HEK293T (cell line): ENCODE results near the gene CREB1.

Experiments used
- CTCF ChIA-PET: fragments of 350-600 bp; formaldehyde crosslinking; extraction: SDS; loops from one replicate; lab custom pipeline; 2021; ENCODE audit warnings: antibody characterized with exemption, inconsistent platforms; lab: Yijun Ruan, JAX
- POLR2A ChIA-PET: fragments of 350-600 bp; formaldehyde crosslinking; extraction: SDS; loops from one replicate; lab custom pipeline; 2020; ENCODE audit warnings: antibody characterized with exemption, inconsistent platforms; lab: Yijun Ruan, JAX
- DNase-seq: peaks from one replicate; pipeline ENCODE4 v3.0.0; 2012; ENCODE audit warnings: mixed read lengths; ENCODE audit errors: extremely low spot score
- ARNT ChIP-seq: fragments of 450-650 bp; IDR thresholded peaks from 2 replicates; pipeline ENCODE4 v1.6.1; 2017; ENCODE audit warnings: mild to moderate bottlenecking
- BHLHE40 ChIP-seq: fragments of 450-650 bp; IDR thresholded peaks from 2 replicates; pipeline ENCODE4 v1.6.1; 2016; ENCODE audit warnings: mild to moderate bottlenecking, moderate library complexity, borderline replicate concordance
- CTBP1 ChIP-seq: fragments of 450-650 bp; IDR thresholded peaks from 2 replicates; pipeline ENCODE4 v1.6.1; 2016; ENCODE audit warnings: borderline replicate concordance
- ELF4 ChIP-seq: fragments of 450-650 bp; IDR thresholded peaks from 2 replicates; pipeline ENCODE4 v1.6.1; 2017; ENCODE audit warnings: antibody characterized with exemption
- FOXA1 ChIP-seq: fragments of 450-650 bp; IDR thresholded peaks from 2 replicates; pipeline ENCODE4 v1.6.1; 2016; ENCODE audit warnings: mild to moderate bottlenecking
- FOXK2 ChIP-seq: fragments of 450-650 bp; IDR thresholded peaks from 2 replicates; pipeline ENCODE4 v1.6.1; 2016; ENCODE audit warnings: mild to moderate bottlenecking
- FOXM1 ChIP-seq: fragments of 450-650 bp; IDR thresholded peaks from 2 replicates; pipeline ENCODE4 v1.6.1; 2017; ENCODE audit warnings: mild to moderate bottlenecking, borderline replicate concordance
- HDGF ChIP-seq: fragments of 450-650 bp; IDR thresholded peaks from 2 replicates; pipeline ENCODE4 v1.6.1; 2017; ENCODE audit warnings: antibody characterized with exemption, borderline replicate concordance
- L3MBTL2 ChIP-seq: fragments of 450-650 bp; conservative IDR thresholded peaks from 2 replicates; pipeline ENCODE4 v1.6.1; 2016; ENCODE audit warnings: mild to moderate bottlenecking
- LEF1 ChIP-seq: fragments of 450-650 bp; IDR thresholded peaks from 2 replicates; pipeline ENCODE4 v1.6.1; 2017; ENCODE audit warnings: mild to moderate bottlenecking, borderline replicate concordance
- NFRKB ChIP-seq: fragments of 450-650 bp; IDR thresholded peaks from 2 replicates; pipeline ENCODE4 v1.6.1; 2016; ENCODE audit warnings: mild to moderate bottlenecking, moderate library complexity
- SP1 ChIP-seq: fragments of 450-650 bp; IDR thresholded peaks from 2 replicates; pipeline ENCODE4 v1.6.1; 2017
- SUZ12 ChIP-seq: fragments of 450-650 bp; IDR thresholded peaks from 2 replicates; pipeline ENCODE4 v1.6.1; 2016; ENCODE audit warnings: mild to moderate bottlenecking
- TARDBP ChIP-seq: fragments of 450-650 bp; IDR thresholded peaks from 2 replicates; pipeline ENCODE4 v1.6.1; 2016
- ZNF384 ChIP-seq: fragments of 450-650 bp; IDR thresholded peaks from 2 replicates; pipeline ENCODE4 v1.6.1; 2016
- TF ChIP-seq, protein P1 (sequence below): fragments of 450-650 bp; IDR thresholded peaks from 2 replicates; pipeline ENCODE4 v1.6.1; 2016

CREB1 gene

GRCh38 chr2:207505728-207506127 is 24.0 kb upstream of the CREB1 start:
- ChIA-PET POLR2A (no interaction called here), CTCF (no interaction called here)
- no peak for DNase-seq
- no peak for TF ChIP-seq CTBP1
- no peak for TF ChIP-seq LEF1
- TF ChIP-seq HDGF, result no peak
- no peak for TF ChIP-seq FOXK2
- TF ChIP-seq L3MBTL2, result no peak
- TF ChIP-seq SUZ12, result no peak
- no peak for TF ChIP-seq ELF4
- no peak for TF ChIP-seq BHLHE40

DNA sequence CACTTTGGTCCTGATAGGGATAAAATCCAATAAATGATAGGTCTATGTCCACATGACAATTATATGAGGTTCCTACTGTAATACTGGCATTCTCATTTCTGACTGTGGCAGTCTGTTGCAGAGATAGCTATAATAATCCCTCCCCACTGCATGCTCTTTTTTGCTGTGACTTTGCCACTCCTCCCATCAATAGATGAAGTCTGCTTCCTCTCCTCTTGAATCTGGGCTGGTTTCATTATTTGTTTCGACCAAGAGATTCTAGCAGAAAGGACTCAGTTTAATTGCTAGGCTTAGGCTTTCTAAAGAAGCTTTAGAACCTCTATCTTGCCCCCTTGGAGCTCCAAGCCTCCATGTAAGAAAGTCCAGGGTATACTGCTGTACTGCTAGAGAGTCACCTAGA is 23.3 kb upstream of the CREB1 start:
- POLR2A ChIA-PET, result no interaction called here
- DNase-seq, result no peak
- CTCF ChIA-PET, result no interaction called here
- no peak for TF ChIP-seq NFRKB
- TF ChIP-seq BHLHE40, result no peak
- TF ChIP-seq CTBP1, result no peak
- no peak for TF ChIP-seq SUZ12
- no peak for TF ChIP-seq ELF4
- no peak for TF ChIP-seq FOXA1
- TF ChIP-seq FOXK2, result no peak
- TF ChIP-seq ARNT, result no peak
- no peak for TF ChIP-seq ZNF384
- TF ChIP-seq HDGF, result no peak
- TF ChIP-seq, protein P1, sequence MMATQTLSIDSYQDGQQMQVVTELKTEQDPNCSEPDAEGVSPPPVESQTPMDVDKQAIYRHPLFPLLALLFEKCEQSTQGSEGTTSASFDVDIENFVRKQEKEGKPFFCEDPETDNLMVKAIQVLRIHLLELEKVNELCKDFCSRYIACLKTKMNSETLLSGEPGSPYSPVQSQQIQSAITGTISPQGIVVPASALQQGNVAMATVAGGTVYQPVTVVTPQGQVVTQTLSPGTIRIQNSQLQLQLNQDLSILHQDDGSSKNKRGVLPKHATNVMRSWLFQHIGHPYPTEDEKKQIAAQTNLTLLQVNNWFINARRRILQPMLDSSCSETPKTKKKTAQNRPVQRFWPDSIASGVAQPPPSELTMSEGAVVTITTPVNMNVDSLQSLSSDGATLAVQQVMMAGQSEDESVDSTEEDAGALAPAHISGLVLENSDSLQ, result no peak
- TF ChIP-seq L3MBTL2, result no peak
- TF ChIP-seq TARDBP, result no peak
- TF ChIP-seq LEF1, result no peak
- TF ChIP-seq FOXM1, result no peak
- TF ChIP-seq SP1, result no peak

DNA sequence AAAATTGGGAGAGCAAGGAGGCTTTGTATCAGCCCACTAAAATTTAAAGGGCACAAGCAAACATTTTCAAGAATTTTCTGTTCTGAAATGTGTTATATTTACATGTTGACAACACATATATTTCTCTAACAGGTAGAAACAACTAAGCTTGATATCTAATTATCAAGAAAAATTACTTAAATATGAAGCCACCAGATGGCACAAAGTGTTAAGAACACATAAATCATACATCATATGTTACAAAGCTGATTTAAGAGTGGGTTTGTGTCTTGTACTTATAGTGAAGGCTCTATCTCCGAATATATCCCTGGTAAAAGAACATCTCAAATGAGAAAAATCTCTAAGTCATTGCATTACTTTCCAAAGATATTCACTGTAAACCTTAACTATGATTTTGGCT is 19.6 kb upstream of the CREB1 start:
- POLR2A ChIA-PET, result no interaction called here
- no peak for DNase-seq
- TF ChIP-seq HDGF, result no peak
- no peak for TF ChIP-seq TARDBP
- no peak for TF ChIP-seq CTBP1
- TF ChIP-seq, protein P1, result no peak
- no peak for TF ChIP-seq ZNF384
- no peak for TF ChIP-seq SUZ12
- TF ChIP-seq ELF4, result no peak
- TF ChIP-seq FOXM1, result no peak
- TF ChIP-seq LEF1, result no peak
- TF ChIP-seq NFRKB, result no peak
- CTCF ChIA-PET, result no interaction called here

DNA sequence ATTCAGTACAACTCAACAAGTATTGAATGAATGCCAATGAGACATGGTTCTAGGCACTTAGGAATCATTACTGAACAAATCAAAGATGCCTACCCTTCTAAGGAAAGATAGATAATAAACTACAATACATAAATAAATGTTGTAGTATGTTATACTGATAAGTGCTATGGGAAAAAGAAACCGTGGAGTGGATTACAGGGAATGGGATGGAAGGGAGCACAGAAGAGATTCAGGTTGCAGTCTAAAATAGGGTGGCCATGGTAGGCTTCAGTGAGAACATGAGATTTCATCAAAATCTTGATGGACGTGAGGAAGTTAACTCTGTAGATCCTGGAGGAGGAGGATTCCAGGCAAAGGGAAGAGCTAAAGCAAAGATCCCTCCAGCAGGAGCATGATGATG is 17.9 kb upstream of the CREB1 start:
- POLR2A ChIA-PET, result no interaction called here
- CTCF ChIA-PET, result no interaction called here
- no peak for DNase-seq
- no peak for TF ChIP-seq SP1
- TF ChIP-seq ZNF384, result no peak
- TF ChIP-seq SUZ12, result no peak
- no peak for TF ChIP-seq FOXA1
- TF ChIP-seq L3MBTL2, result no peak
- TF ChIP-seq ELF4, result no peak
- no peak for TF ChIP-seq TARDBP
- no peak for TF ChIP-seq FOXK2
- no peak for TF ChIP-seq HDGF
- TF ChIP-seq, protein P1, result no peak
- TF ChIP-seq CTBP1, result no peak
- no peak for TF ChIP-seq NFRKB
- no peak for TF ChIP-seq ARNT
- no peak for TF ChIP-seq FOXM1
- TF ChIP-seq LEF1, result no peak
- TF ChIP-seq BHLHE40, result no peak

DNA sequence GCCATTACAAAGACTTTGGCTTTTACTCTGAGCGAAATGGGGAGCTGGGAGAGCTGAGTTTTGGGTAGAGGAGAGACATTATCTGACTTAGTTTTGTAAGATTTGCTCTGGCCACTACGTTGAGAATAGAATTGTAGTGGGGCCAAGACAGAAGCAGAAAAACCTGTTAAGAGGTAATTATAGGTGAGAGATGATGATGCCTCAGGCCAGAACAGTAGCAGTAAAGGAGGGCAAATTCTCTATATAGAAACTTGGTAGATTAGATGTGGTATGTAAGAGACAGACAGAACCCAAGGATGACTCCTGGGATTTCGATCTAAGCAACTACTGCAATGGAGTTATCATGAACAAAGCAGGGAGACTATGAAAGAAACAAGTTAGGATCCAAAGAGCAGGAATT is 17.4 kb upstream of the CREB1 start:
- ChIA-PET CTCF (no interaction called here), POLR2A (no interaction called here)
- no peak for DNase-seq
- TF ChIP-seq SP1 (no peak), ELF4 (no peak), TARDBP (no peak), CTBP1 (no peak), FOXA1 (no peak), ARNT (no peak), HDGF (no peak), ZNF384 (no peak), NFRKB (no peak), BHLHE40 (no peak), SUZ12 (no peak), FOXM1 (no peak)
- TF ChIP-seq, protein P1, result no peak
